SK-N-SH (cell line): ENCODE results near the gene LIG1. TPM values are rescaled to one million over a fixed set of nuclear protein-coding genes. Genes with fewer than 3 reads are reported as not detected.

Experiments used
- CTCF ChIA-PET: fragments of 300-600, 350-600 bp; formaldehyde crosslinking; extraction: SDS; loops from one replicate; lab custom pipeline; 2021; lab: Yijun Ruan, JAX
- POLR2A ChIA-PET: fragments of 350-600 bp; sonication (Branson Sonifier 250); formaldehyde crosslinking; extraction: SDS; loops from one replicate; lab custom pipeline; 2020; ENCODE audit warnings: antibody characterized with exemption, inconsistent platforms; lab: Yijun Ruan, JAX
- DNase-seq: peaks from one replicate; pipeline ENCODE4 v3.0.0; 2012
- H2AFZ ChIP-seq: fragments of 200-600 bp; sonication (generic); 2 replicates; pipeline ENCODE4 v1.8.1; 2016; ENCODE audit warnings: antibody characterized with exemption, mild to moderate bottlenecking, low read depth
- H3F3A ChIP-seq: fragments of 200-600 bp; sonication (generic); replicated peaks from 2 replicates; pipeline ENCODE3; 2016; ENCODE audit warnings: antibody characterized with exemption, mild to moderate bottlenecking; ENCODE audit not compliant: insufficient read depth
- H3K27ac ChIP-seq, 2 experiments: fragments of 200-500 bp in 1 of 2; fragments of 200-600 bp in 1 of 2; sonication (Bioruptor generic) in 1 of 2; sonication (generic), shearing (Covaris generic) in 1 of 2; 2 replicates each; pipeline versions ENCODE4 v1.5.1 to v1.6.1; 2014 to 2016; ENCODE audit warnings: low read depth in 2 of 2, inconsistent platforms in 1 of 2, low read length in 1 of 2, mild to moderate bottlenecking in 1 of 2, mixed read lengths in 1 of 2
- H3K27me3 ChIP-seq: fragments of 200-600 bp; sonication (generic), shearing (Covaris generic); 2 replicates; pipeline ENCODE4 v1.6.1; 2016; ENCODE audit warnings: mixed run types; ENCODE audit not compliant: insufficient read depth
- H3K36me3 ChIP-seq, 2 experiments: fragments of 200-500 bp in 1 of 2; fragments of 200-600 bp in 1 of 2; sonication (Bioruptor generic) in 1 of 2; sonication (generic) in 1 of 2; replicated peaks in 1 of 2; 2 replicates each; pipeline versions ENCODE3 to v1.5.1; 2014 to 2016; ENCODE audit warnings: low read length in 1 of 2, mild to moderate bottlenecking in 1 of 2; ENCODE audit not compliant: insufficient read depth in 2 of 2, control insufficient read depth in 1 of 2
- H3K4me1 ChIP-seq, 2 experiments: fragments of 200-500 bp in 1 of 2; fragments of 200-600 bp in 1 of 2; sonication (Bioruptor generic) in 1 of 2; sonication (generic), shearing (Covaris generic) in 1 of 2; 2 replicates each; pipeline versions ENCODE4 v1.5.1 to v1.6.1; 2014 to 2016; ENCODE audit warnings: low read depth in 1 of 2, low read length in 1 of 2, mixed run types in 1 of 2; ENCODE audit not compliant: insufficient read depth in 2 of 2, control insufficient read depth in 1 of 2
- H3K4me2 ChIP-seq: fragments of 200-600 bp; sonication (generic), shearing (Covaris generic); 2 replicates; pipeline ENCODE4 v1.6.1; 2017; ENCODE audit warnings: mixed run types
- H3K4me3 ChIP-seq, 2 experiments: fragments of 200-500 bp in 1 of 2; fragments of 200-600 bp in 1 of 2; sonication (Bioruptor generic) in 1 of 2; sonication (generic), shearing (Covaris generic) in 1 of 2; 2 replicates each; pipeline versions ENCODE4 v1.5.1 to v1.8.1; 2014 to 2016; ENCODE audit warnings: low read depth in 2 of 2, inconsistent platforms in 1 of 2, low read length in 1 of 2, mild to moderate bottlenecking in 1 of 2, mixed read lengths in 1 of 2, moderate library complexity in 1 of 2
- H3K79me2 ChIP-seq: fragments of 200-600 bp; sonication (generic); 2 replicates; pipeline ENCODE4 v1.8.1; 2017; ENCODE audit warnings: mild to moderate bottlenecking; ENCODE audit not compliant: insufficient read depth
- H3K9ac ChIP-seq: fragments of 200-600 bp; sonication (generic); 2 replicates; pipeline ENCODE4 v1.6.1; 2017; ENCODE audit warnings: mixed run types
- H3K9me2 ChIP-seq: fragments of 200-600 bp; sonication (generic); 2 replicates; pipeline ENCODE4 v1.6.1; 2017; ENCODE audit warnings: mixed run types
- H3K9me3 ChIP-seq: fragments of 200-600 bp; sonication (generic); 2 replicates; pipeline ENCODE4 v1.6.1; 2017; ENCODE audit warnings: mixed run types, mild to moderate bottlenecking, moderate library complexity
- H4K20me1 ChIP-seq: fragments of 200-600 bp; sonication (generic); 2 replicates; pipeline ENCODE4 v1.6.1; 2017; ENCODE audit warnings: mild to moderate bottlenecking, mixed run types; ENCODE audit not compliant: insufficient read depth
- ELF1 ChIP-seq: IDR thresholded peaks from 2 replicates; pipeline ENCODE4 v1.4.0; 2012
- EZH2phosphoT487 ChIP-seq: fragments of 200-600 bp; sonication (generic); IDR thresholded peaks from 2 replicates; pipeline ENCODE4 v1.6.1; 2017; ENCODE audit warnings: low read depth, mixed run types, mild to moderate bottlenecking, antibody characterized with exemption, moderate library complexity, borderline replicate concordance
- FOXM1 ChIP-seq: IDR thresholded peaks from 2 replicates; pipeline ENCODE4 v1.4.0; 2012; ENCODE audit warnings: low read depth, mild to moderate bottlenecking
- JUND ChIP-seq: IDR thresholded peaks from 2 replicates; pipeline ENCODE4 v1.4.0; 2012
- MXI1 ChIP-seq: IDR thresholded peaks from 2 replicates; pipeline ENCODE4 v1.6.1; 2012; ENCODE audit warnings: mild to moderate bottlenecking, low read depth, low read length, improper control_type of control experiment
- RXRA ChIP-seq: IDR thresholded peaks from 2 replicates; pipeline ENCODE4 v1.4.0; 2012; ENCODE audit warnings: low read depth, mild to moderate bottlenecking, borderline replicate concordance
- TCF12 ChIP-seq: IDR thresholded peaks from 2 replicates; pipeline ENCODE4 v1.4.0; 2012
- TEAD4 ChIP-seq: IDR thresholded peaks from 2 replicates; pipeline ENCODE4 v1.4.0; 2012; ENCODE audit warnings: mild to moderate bottlenecking, borderline replicate concordance; ENCODE audit not compliant: insufficient read depth
- YY1 ChIP-seq: IDR thresholded peaks from 2 replicates; pipeline ENCODE4 v1.4.0; 2012; ENCODE audit warnings: low read depth, mild to moderate bottlenecking
- WGBS: methylation state at CpG from one replicate; pipeline ENCODE4 v1.1.6; 2017; ENCODE audit warnings: low lambda C conversion rate; 5-methylcytosine and 5-hydroxymethylcytosine counted together
- polyA plus RNA-seq, 3 experiments: library from polyadenylated mRNA; depleted of rRNA; stranded (reverse); fragments of >200 nt; gene quantifications; 2 replicates each; pipeline ENCODE4 v1.2.3, GENCODE V29; 2012
- TF ChIP-seq, protein P1 (sequence below): IDR thresholded peaks from 2 replicates; pipeline ENCODE4 v1.4.0; 2012; ENCODE audit warnings: low read depth, borderline replicate concordance
- TF ChIP-seq, protein P2 (sequence below): fragments of 200-600 bp; sonication (generic); IDR thresholded peaks from 2 replicates; pipeline ENCODE4 v1.6.1; 2017; ENCODE audit warnings: antibody characterized with exemption, mild to moderate bottlenecking, moderate library complexity
- TF ChIP-seq, protein P3 (sequence below): IDR thresholded peaks from 2 replicates; pipeline ENCODE4 v1.4.0; 2012; ENCODE audit warnings: low read depth, borderline replicate concordance
- TF ChIP-seq, protein P4 (sequence below): fragments of 150-350 bp; IDR thresholded peaks from 2 replicates; pipeline ENCODE4 v1.6.1; 2017; ENCODE audit warnings: antibody characterized with exemption, low read length, low read depth, borderline replicate concordance

The LIG1 gene
- polyA plus RNA-seq, 1 of the 3 experiments (the other 2 are of a cell fraction) = 53.0 TPM

DNA sequence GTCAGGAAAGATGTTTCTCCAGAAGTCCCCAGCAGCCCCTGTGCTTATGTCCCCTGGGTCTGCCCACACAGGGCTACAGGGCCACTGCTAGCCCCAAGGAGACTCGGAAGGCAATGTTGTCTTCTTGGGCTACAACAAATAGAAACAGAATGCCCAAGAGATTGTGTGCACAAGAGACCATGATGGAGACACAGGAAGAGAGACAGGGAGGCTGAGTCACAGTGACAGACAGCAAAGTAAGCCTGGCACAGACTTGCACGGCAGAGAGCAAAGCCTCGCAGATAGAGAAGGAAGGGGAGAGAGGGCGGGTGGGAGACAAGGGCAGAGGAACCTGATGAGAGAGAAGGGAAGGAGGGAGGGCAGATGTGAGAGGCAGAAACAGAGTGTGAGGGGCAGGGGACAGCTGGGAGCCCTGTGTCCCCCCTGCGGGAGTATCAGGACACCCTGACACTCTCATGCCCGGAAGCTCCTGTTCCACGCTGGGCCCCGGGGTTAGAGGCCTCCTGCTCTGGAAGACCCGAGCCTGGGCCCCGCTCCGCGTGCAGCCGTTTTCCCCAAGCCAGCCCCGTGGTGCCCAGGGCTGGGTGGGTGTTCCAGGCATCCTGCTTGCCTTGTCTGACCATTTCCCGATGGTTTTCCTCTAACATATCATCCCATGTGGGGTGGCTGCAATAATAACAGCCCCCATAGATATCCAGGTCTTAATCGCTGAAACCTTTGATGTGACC, 56.8 kb downstream of the LIG1 start (continued):
- TF ChIP-seq, protein P1, sequence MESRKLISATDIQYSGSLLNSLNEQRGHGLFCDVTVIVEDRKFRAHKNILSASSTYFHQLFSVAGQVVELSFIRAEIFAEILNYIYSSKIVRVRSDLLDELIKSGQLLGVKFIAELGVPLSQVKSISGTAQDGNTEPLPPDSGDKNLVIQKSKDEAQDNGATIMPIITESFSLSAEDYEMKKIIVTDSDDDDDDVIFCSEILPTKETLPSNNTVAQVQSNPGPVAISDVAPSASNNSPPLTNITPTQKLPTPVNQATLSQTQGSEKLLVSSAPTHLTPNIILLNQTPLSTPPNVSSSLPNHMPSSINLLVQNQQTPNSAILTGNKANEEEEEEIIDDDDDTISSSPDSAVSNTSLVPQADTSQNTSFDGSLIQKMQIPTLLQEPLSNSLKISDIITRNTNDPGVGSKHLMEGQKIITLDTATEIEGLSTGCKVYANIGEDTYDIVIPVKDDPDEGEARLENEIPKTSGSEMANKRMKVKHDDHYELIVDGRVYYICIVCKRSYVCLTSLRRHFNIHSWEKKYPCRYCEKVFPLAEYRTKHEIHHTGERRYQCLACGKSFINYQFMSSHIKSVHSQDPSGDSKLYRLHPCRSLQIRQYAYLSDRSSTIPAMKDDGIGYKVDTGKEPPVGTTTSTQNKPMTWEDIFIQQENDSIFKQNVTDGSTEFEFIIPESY = no peak
- TF ChIP-seq TEAD4 (no peak), YY1 (no peak), MXI1 (no peak), FOXM1 (no peak), EZH2phosphoT487 (no peak), TCF12 (no peak), ELF1 (no peak)
- TF ChIP-seq, protein P2, sequence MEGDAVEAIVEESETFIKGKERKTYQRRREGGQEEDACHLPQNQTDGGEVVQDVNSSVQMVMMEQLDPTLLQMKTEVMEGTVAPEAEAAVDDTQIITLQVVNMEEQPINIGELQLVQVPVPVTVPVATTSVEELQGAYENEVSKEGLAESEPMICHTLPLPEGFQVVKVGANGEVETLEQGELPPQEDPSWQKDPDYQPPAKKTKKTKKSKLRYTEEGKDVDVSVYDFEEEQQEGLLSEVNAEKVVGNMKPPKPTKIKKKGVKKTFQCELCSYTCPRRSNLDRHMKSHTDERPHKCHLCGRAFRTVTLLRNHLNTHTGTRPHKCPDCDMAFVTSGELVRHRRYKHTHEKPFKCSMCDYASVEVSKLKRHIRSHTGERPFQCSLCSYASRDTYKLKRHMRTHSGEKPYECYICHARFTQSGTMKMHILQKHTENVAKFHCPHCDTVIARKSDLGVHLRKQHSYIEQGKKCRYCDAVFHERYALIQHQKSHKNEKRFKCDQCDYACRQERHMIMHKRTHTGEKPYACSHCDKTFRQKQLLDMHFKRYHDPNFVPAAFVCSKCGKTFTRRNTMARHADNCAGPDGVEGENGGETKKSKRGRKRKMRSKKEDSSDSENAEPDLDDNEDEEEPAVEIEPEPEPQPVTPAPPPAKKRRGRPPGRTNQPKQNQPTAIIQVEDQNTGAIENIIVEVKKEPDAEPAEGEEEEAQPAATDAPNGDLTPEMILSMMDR = no peak

DNA sequence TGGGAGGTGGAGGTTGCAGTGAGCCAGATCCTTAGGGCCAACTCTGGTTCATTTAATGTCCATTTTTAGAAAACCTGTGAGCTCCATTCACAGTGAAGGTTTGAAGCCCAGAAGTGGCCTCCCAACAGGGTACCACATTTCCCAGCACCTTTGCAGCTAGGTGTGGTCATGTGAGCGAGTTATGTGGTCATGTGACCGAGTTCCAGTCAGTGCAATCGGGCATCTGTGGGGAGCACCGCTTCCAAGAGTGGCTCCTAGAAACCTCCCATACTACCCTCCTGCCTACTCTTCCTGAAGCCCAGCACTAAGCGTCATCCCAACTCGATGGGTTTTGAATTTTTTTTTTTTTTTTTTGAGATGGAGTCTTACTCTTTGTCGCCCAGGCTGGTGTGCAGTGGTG, 58.9 kb downstream of the LIG1 start:
- no peak overlapping the region for H2AFZ ChIP-seq
- no peak for DNase-seq
- H3F3A ChIP-seq = peaks cover 12% of the 10 kb centered on the region
- H3K27me3 ChIP-seq = no peaks in the 10 kb centered on the region
- ChIA-PET POLR2A (interaction anchor here (0.9 kb wide), 1 partner anchor 13 kb away, joined by 4 read pairs; no protein-coding TSS in a partner anchor), CTCF (interaction anchor here (1.0 to 10.8 kb wide), 7 partner anchors 9 to 149 kb away, joined by 3 to 168 read pairs (median 6); no protein-coding TSS in a partner anchor)
- no peaks in the 10 kb centered on the region for H3K79me2 ChIP-seq
- H3K27ac ChIP-seq = peak overlapping the region; percentile 88 to 90; a peak in 3 of 4 replicates
- WGBS = 84% methylated on average over 7 of the region's 7 CpGs
- H3K9me2 ChIP-seq = no peaks in the 10 kb centered on the region
- H3K4me2 ChIP-seq = peak overlapping the region; percentile 77
- H3K9ac ChIP-seq = no peak overlapping the region; the same call in 1 of the 2 replicates
- no peaks in the 10 kb centered on the region for H3K9me3 ChIP-seq
- no peaks in the 10 kb centered on the region; a peak in 1 of 4 replicates for H3K4me1 ChIP-seq
- TF ChIP-seq JUND = no peak
- TF ChIP-seq, protein P3, sequence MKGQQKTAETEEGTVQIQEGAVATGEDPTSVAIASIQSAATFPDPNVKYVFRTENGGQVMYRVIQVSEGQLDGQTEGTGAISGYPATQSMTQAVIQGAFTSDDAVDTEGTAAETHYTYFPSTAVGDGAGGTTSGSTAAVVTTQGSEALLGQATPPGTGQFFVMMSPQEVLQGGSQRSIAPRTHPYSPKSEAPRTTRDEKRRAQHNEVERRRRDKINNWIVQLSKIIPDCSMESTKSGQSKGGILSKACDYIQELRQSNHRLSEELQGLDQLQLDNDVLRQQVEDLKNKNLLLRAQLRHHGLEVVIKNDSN = peak; percentile 72; the same call in 1 of the 2 replicates
- TF ChIP-seq RXRA = no peak
- TF ChIP-seq, protein P4, sequence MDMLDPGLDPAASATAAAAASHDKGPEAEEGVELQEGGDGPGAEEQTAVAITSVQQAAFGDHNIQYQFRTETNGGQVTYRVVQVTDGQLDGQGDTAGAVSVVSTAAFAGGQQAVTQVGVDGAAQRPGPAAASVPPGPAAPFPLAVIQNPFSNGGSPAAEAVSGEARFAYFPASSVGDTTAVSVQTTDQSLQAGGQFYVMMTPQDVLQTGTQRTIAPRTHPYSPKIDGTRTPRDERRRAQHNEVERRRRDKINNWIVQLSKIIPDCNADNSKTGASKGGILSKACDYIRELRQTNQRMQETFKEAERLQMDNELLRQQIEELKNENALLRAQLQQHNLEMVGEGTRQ = no peak
- H3K4me3 ChIP-seq = peak overlapping the region in 1 of 2 experiments; percentile 62; a peak in 1 of 4 replicates
- H4K20me1 ChIP-seq = no peaks in the 10 kb centered on the region
- peaks cover 0 to 2% of the 10 kb centered on the region in 2 experiments for H3K36me3 ChIP-seq
